ENCODE results near the gene BANP.
"Not testable (repeated sequence)": the region's sequence is repeated elsewhere in the genome, so short reads cannot be mapped to it uniquely, and the experiment has no call there.

GRCh38 chr16:87912691-87913090 is 38.5 kb upstream of the BANP start:
- TF ChIP-seq CTCF, POLR2A, POLR2AphosphoS5 (IDR thresholded peaks at IDR 0.05): not testable (repeated sequence)

Measured in breast epithelium (tissue), 3 donors.